Liver (tissue), 9 donors: ENCODE measurements around the gene SSNA1. TPM values are rescaled to one million over a fixed set of nuclear protein-coding genes. Genes with fewer than 3 reads are reported as not detected.

Experiments
- DNase-seq: peaks from one replicate; pipeline ENCODE4 v3.0.0-alpha.2; 2017; ENCODE audit warnings: low spot score
- H3K27ac ChIP-seq, 2 donors: one replicate each; pipeline ENCODE4 v1.7.0; 2013; ENCODE audit warnings: inconsistent platforms in 2 of 2, low read length in 2 of 2, control low read depth in 1 of 2, low read depth in 1 of 2, mild to moderate bottlenecking in 1 of 2
- H3K27me3 ChIP-seq, 4 donors: one replicate each; pipeline versions ENCODE4 v1.6.1 to v1.7.0; 2013; ENCODE audit warnings: low read length in 3 of 4, inconsistent platforms in 1 of 4, mild to moderate bottlenecking in 1 of 4, moderate library complexity in 1 of 4; ENCODE audit not compliant: control insufficient read depth in 4 of 4, insufficient read depth in 4 of 4
- H3K36me3 ChIP-seq, 4 donors: one replicate each; pipeline versions ENCODE4 v1.6.1 to v1.7.0; 2013; ENCODE audit warnings: low read length in 3 of 4, mild to moderate bottlenecking in 3 of 4, low read depth in 1 of 4, moderate library complexity in 1 of 4; ENCODE audit not compliant: control insufficient read depth in 4 of 4, insufficient read depth in 3 of 4
- H3K4me1 ChIP-seq, 4 donors: one replicate each; pipeline versions ENCODE4 v1.6.1 to v1.7.0; 2013; ENCODE audit warnings: low read length in 3 of 4, mild to moderate bottlenecking in 3 of 4, moderate library complexity in 1 of 4; ENCODE audit not compliant: control insufficient read depth in 4 of 4, insufficient read depth in 4 of 4
- H3K4me3 ChIP-seq, 3 donors: one replicate each; pipeline versions ENCODE4 v1.6.1 to v1.7.0; 2013; ENCODE audit warnings: low read length in 3 of 3, control low read depth in 1 of 3, low read depth in 1 of 3, mild to moderate bottlenecking in 1 of 3
- H3K9ac ChIP-seq, 2 donors: one replicate each; pipeline ENCODE4 v1.7.0; 2013; ENCODE audit warnings: low read length in 2 of 2, mild to moderate bottlenecking in 2 of 2, moderate library complexity in 2 of 2, control low read depth in 1 of 2, low read depth in 1 of 2
- H3K9me3 ChIP-seq, 4 donors: one replicate each; pipeline versions ENCODE4 v1.6.1 to v1.7.0; 2013; ENCODE audit warnings: low read length in 3 of 4; ENCODE audit not compliant: control insufficient read depth in 4 of 4
- EGR1 ChIP-seq, 2 donors: IDR thresholded peaks; 2 replicates each; pipeline ENCODE4 v1.6.1; 2016 to 2018; ENCODE audit warnings: antibody characterized with exemption in 2 of 2, low read depth in 2 of 2
- FOXA2 ChIP-seq: IDR thresholded peaks from 2 replicates; pipeline ENCODE4 v1.6.1; 2016; ENCODE audit warnings: antibody characterized with exemption
- HNF4A ChIP-seq, 2 donors: conservative IDR thresholded peaks; 2 replicates each; pipeline ENCODE4 v1.6.1; 2016; ENCODE audit warnings: antibody characterized with exemption in 2 of 2, mild to moderate bottlenecking in 2 of 2
- HNF4G ChIP-seq: IDR thresholded peaks from 2 replicates; pipeline ENCODE4 v1.6.1; 2016; ENCODE audit warnings: antibody characterized with exemption
- JUND ChIP-seq, 2 donors: IDR thresholded peaks; 2 replicates each; pipeline ENCODE4 v1.6.1; 2016; ENCODE audit warnings: antibody characterized with exemption in 2 of 2
- NR2F2 ChIP-seq: IDR thresholded peaks from 2 replicates; pipeline ENCODE4 v1.6.1; 2016; ENCODE audit warnings: antibody characterized with exemption
- RAD21 ChIP-seq, 2 donors: IDR thresholded peaks; 2 replicates each; pipeline ENCODE4 v1.6.1; 2016; ENCODE audit warnings: antibody characterized with exemption in 2 of 2, mild to moderate bottlenecking in 2 of 2
- SP1 ChIP-seq: IDR thresholded peaks from 2 replicates; pipeline ENCODE4 v1.6.1; 2018; ENCODE audit warnings: antibody characterized with exemption, mild to moderate bottlenecking
- TAF1 ChIP-seq: conservative IDR thresholded peaks from 2 replicates; pipeline ENCODE4 v1.6.1; 2016; ENCODE audit warnings: antibody characterized with exemption, mild to moderate bottlenecking
- WGBS: extraction: QIAGEN DNeasy Blood & Tissue Kit; methylation state at CpG from one replicate; pipeline ENCODE4 v1.1.7; 2013; 5-methylcytosine and 5-hydroxymethylcytosine counted together
- polyA plus RNA-seq, 2 donors: library from polyadenylated mRNA; stranded (reverse) in 1 of 2; unstranded in 1 of 2; fragments of 200-250 nt in 1 of 2; fragments of >200 nt in 1 of 2; fragmentation: Nextera tagmentation in 1 of 2; extraction: Ambion mirVana in 1 of 2; gene quantifications; one replicate each; pipeline versions ENCODE4 v1.2.1 to v1.2.3, GENCODE V29; 2013 to 2015
- total RNA-seq, 2 donors: library from RNA; depleted of rRNA; stranded (reverse); fragments of >200 nt; gene quantifications; one replicate each; pipeline ENCODE4 v1.2.3, GENCODE V29; 2014
- TF ChIP-seq, protein P1 (sequence below): fragments of 150-350 bp; IDR thresholded peaks from 2 replicates; pipeline ENCODE4 v1.5.1; 2017; ENCODE audit warnings: improper control_type of control experiment, low read depth, low read length; ENCODE audit not compliant: missing input control
- TF ChIP-seq, protein P2 (sequence below): IDR thresholded peaks from 2 replicates; pipeline ENCODE4 v1.6.1; 2016; ENCODE audit warnings: antibody characterized with exemption
- TF ChIP-seq, protein P3 (sequence below): IDR thresholded peaks from 2 replicates; pipeline ENCODE4 v1.6.1; 2016; ENCODE audit warnings: antibody characterized with exemption
- TF ChIP-seq, protein P4 (sequence below): IDR thresholded peaks from 2 replicates; pipeline ENCODE4 v1.6.1; 2016; ENCODE audit warnings: antibody characterized with exemption
- donor health status: healthy.
- donor health status: healthy.
- donor health status: healthy.
- donor health status: healthy.
- donor health status: healthy.

Gene SSNA1
- total and polyA plus RNA-seq, 4 donors = 29.8 to 44.2 (median 40.3) TPM

- H3K27me3 ChIP-seq = peaks cover 0 to 5% (median 3%) of the 10 kb centered on the region in 4 donors
- no peak for DNase-seq
- no peak for TF ChIP-seq JUND (IDR thresholded peaks at IDR 0.05)
- no peak for TF ChIP-seq EGR1 (IDR thresholded peaks at IDR 0.05; ENCODE audit: low read depth in 2 of 2)
- TF ChIP-seq SP1 = no peak
- TF ChIP-seq, protein P1, sequence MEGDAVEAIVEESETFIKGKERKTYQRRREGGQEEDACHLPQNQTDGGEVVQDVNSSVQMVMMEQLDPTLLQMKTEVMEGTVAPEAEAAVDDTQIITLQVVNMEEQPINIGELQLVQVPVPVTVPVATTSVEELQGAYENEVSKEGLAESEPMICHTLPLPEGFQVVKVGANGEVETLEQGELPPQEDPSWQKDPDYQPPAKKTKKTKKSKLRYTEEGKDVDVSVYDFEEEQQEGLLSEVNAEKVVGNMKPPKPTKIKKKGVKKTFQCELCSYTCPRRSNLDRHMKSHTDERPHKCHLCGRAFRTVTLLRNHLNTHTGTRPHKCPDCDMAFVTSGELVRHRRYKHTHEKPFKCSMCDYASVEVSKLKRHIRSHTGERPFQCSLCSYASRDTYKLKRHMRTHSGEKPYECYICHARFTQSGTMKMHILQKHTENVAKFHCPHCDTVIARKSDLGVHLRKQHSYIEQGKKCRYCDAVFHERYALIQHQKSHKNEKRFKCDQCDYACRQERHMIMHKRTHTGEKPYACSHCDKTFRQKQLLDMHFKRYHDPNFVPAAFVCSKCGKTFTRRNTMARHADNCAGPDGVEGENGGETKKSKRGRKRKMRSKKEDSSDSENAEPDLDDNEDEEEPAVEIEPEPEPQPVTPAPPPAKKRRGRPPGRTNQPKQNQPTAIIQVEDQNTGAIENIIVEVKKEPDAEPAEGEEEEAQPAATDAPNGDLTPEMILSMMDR = no peak
- TF ChIP-seq, protein P2, sequence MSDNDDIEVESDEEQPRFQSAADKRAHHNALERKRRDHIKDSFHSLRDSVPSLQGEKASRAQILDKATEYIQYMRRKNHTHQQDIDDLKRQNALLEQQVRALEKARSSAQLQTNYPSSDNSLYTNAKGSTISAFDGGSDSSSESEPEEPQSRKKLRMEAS = no peak
- TF ChIP-seq RAD21 (IDR thresholded peaks at IDR 0.05) = no peak
- TF ChIP-seq, protein P3, sequence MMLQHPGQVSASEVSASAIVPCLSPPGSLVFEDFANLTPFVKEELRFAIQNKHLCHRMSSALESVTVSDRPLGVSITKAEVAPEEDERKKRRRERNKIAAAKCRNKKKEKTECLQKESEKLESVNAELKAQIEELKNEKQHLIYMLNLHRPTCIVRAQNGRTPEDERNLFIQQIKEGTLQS = no peak
- no peak for TF ChIP-seq NR2F2
- TF ChIP-seq, protein P4, sequence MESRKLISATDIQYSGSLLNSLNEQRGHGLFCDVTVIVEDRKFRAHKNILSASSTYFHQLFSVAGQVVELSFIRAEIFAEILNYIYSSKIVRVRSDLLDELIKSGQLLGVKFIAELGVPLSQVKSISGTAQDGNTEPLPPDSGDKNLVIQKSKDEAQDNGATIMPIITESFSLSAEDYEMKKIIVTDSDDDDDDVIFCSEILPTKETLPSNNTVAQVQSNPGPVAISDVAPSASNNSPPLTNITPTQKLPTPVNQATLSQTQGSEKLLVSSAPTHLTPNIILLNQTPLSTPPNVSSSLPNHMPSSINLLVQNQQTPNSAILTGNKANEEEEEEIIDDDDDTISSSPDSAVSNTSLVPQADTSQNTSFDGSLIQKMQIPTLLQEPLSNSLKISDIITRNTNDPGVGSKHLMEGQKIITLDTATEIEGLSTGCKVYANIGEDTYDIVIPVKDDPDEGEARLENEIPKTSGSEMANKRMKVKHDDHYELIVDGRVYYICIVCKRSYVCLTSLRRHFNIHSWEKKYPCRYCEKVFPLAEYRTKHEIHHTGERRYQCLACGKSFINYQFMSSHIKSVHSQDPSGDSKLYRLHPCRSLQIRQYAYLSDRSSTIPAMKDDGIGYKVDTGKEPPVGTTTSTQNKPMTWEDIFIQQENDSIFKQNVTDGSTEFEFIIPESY = no peak
These were observed 41.2 kb upstream of the SSNA1 start for GRCh38 chr9:137147091-137147792.

GRCh38 chr9:137147793-137148160 lies 40.7 kb upstream of the SSNA1 start:
- WGBS = 33% methylated on average over 24 of the region's 24 CpGs
- no peak overlapping the region for H3K4me3 ChIP-seq
- no peaks in the 10 kb centered on the region for H3K9me3 ChIP-seq
- H3K9ac ChIP-seq = no peak overlapping the region
- no peak for DNase-seq
- H3K36me3 ChIP-seq = no peaks in the 10 kb centered on the region
- H3K4me1 ChIP-seq = no peaks in the 10 kb centered on the region
- TF ChIP-seq HNF4G (no peak), TAF1 (no peak), HNF4A (conservative IDR thresholded peaks at IDR 0.05) (no peak), EGR1 (IDR thresholded peaks at IDR 0.05; ENCODE audit: low read depth in 2 of 2) (no peak), FOXA2 (no peak), RAD21 (IDR thresholded peaks at IDR 0.05) (no peak), JUND (IDR thresholded peaks at IDR 0.05) (no peak)
- TF ChIP-seq, protein P4 = no peak
- peaks cover 0 to 5% (median 3%) of the 10 kb centered on the region in 4 donors for H3K27me3 ChIP-seq
- H3K27ac ChIP-seq = no peak overlapping the region

More at GRCh38 chr9:137147091-137147792, 41.2 kb upstream of the SSNA1 start:
- no peaks in the 10 kb centered on the region for H3K9me3 ChIP-seq
- H3K4me1 ChIP-seq = no peaks in the 10 kb centered on the region
- H3K9ac ChIP-seq = no peak overlapping the region
- no peak overlapping the region for H3K27ac ChIP-seq
- no peaks in the 10 kb centered on the region for H3K36me3 ChIP-seq
- WGBS = 84% methylated on average over 26 of the region's 26 CpGs
- no peak overlapping the region for H3K4me3 ChIP-seq
